NCI-H2227 (cell line): ENCODE results near the gene LRRK1.

Experiments used
- DNase-seq: peaks from one replicate; lab custom pipeline; 2025; ENCODE audit not compliant: unreplicated experiment; lab: John Stamatoyannopoulos, UW

Gene LRRK1

DNA sequence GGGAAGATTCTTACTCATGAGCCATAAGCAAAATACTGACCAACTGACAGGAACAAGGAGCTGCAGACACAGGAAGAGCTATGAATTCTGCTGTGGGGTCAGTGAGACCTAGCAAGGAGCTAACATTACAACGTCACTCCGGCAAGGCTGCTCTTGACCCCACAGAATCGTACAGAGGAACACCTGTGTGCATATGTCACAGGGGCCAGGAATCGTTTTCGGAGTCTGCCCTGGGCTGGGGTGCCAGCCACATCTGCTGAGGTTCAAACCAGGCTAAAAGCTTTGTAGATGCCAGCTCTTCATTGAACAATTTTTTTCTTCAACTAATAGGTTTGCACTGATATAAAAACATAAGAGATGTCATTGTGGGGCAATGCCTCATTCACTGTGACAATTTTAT lies 82.6 kb downstream of the LRRK1 start:
- no peak for DNase-seq

- DNase-seq = no peak
Measured at GRCh38 chr15:101003081-101003480, 83.9 kb downstream of the LRRK1 start.

DNA sequence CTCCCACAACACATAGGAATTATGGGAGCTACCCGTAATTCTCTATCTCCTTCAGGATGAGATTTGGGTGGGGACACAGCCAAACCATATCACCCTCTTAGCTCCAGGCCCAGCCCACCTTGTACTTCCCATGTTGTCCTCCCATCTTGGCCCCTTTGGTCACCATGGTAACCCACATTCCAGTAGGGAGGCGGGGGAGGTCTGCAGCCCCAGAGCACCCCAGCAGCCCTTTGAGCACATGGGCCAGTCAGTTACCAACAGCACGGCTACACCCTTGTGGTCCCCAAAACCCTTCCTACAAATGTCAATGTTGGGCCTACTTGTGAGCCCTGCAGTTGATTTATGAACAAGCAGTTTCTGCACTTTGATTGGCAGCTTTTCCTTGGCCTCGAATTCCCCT lies 84.5 kb downstream of the LRRK1 start:
- DNase-seq = no peak

GRCh38 chr15:101004500-101004899 lies 85.3 kb downstream of the LRRK1 start:
- no peak for DNase-seq

GRCh38 chr15:101004986-101005747 lies 86.0 kb downstream of the LRRK1 start:
- DNase-seq = no peak

DNA sequence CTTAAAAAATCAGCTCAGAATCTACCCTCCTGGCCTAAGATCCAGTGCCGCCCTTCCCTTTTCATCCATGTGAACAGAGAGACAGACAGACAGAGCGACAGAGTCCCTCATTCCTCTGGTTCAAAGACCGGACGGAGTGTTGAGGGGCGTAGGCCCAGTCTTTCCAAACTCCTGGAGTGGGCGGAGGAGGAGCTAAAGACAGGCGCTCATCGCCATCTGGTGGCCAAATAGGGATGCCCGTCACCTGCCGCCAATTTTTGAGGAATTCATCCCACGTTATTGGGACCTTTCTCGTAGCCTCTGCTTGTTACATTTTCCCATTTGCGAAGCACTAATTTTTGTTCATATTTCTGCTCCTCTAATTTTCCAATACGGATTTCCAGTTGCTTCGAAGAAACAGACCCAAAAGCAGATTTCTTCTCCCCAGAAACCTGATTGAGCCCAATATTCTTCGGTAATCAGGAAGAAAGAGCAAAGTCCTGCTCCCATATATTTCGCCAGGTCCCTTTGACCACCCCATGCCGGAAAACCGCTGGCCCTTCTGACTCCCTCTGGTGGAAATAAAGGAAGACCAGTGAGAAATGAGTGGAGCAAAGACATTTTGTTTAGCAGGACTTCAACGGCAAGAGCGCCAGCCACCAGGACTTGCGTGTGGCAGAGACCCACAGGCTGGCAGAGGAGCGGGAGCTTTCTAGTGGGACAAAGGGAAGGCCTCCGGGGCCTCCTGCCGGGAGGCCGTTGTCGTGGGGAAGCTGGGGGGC lies 88.0 kb downstream of the LRRK1 start:
- DNase-seq = peak; percentile 71

DNA sequence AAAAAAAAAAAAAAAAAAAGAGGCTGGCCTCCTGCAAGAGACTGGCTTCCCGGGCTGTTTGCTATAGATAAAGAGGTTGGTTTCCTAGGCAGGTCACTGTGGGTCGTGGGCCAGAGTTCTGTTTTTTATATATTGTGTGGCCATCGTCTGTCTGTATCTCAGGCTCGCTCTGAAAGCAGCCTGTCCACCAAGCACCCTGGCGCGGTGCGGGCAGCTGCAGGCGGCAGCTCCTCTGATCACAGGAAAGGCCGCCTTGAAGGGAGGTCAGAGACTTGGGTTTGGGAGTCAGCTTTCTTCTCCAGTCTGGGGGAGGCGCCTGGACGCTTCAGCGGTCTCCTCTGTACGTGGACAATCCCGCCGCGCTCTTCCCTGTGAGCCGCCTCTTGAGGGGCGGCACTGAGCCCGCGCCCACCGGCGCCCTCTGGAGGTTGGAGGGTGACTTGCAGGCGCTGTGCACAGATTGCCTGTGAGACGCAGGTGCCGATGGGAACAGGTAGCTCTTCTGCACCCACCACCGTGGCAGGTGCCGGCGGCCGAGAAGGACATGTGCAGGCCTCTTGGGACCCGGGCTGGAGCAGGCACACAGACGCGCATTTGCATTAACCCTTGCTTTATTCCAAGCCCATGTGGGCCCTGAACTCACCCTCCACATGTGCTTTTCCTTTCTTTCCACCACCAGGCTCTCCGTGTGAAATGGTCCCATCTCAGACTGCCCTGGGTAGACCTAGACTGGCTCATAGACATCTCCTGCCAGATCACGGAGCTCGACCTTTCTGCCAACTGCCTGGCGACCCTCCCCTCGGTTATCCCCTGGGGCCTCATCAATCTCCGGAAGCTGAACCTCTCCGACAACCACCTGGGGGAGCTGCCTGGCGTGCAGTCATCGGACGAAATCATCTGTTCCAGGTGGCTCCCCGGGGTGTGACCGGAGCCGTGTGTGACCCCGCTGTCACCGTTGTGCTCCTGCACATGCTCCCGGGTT lies 89.3 kb downstream of the LRRK1 start:
- DNase-seq = peak; percentile 86

GRCh38 chr15:101009176-101009575 lies 90.0 kb downstream of the LRRK1 start:
- no peak for DNase-seq

- DNase-seq = no peak
Measured at GRCh38 chr15:101010781-101011180, 91.6 kb downstream of the LRRK1 start.

DNA sequence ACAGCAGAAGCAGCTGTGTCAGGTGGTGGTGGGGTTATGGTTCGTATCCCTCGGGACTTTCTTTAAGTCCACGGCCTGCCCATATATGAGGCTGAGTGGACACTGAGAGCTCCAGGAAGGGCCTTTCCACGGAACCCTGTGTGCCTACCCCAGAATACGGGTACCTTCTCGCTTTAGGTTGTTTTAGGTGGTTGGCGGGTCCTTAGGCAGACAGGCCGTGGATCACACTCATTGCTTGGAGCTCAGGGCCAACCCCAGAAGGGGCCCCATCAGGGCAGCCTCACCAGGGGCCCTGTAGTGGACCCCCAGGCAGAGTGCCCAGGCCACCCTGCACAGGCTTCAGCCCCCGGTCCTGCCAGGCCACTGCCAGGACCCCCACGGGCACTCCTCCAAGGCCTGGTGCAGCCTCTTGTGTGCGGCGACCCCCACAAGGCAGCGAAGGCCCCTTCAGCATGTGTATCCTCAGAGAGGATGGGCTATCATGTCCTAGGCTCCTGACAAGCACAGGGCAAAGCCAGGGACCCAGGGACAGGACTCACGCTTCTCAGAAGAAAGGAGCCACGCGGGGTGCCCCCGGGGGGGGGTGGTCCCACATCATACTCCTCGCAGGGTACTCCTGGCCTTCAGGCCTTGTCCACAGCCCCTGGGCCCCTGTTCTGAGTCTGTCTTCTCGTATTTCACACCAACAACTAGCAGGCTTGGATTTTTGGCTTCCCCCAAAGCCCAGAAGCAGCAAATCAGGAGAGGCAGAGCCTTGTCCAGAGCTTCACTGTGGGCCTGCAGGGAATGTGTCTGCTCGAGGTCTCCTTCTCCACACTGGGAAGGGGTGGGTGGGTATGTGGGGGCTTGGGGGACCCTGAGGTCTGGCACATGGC lies 93.4 kb downstream of the LRRK1 start:
- DNase-seq = no peak

DNA sequence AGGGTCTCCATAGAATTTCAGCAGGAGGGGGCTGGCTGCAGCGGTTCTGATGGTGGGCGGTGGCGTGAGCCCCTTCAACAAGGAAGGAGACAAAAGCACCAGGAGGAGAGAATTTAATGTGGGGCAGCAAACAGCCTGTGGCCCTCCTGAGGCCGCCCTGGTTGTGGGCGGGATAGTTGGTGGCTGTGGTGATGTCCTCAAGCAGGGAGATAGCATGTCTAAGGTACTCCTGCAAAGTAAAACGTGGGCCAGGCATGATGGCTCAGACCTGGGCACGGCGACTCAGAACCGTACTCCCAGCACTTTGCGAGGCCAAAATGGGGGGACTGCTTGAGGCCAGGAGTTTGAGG lies 94.0 kb downstream of the LRRK1 start:
- no peak for DNase-seq

- DNase-seq = peak; percentile 84
Measured at GRCh38 chr15:101013769-101014675, 94.9 kb downstream of the LRRK1 start.

GRCh38 chr15:101014921-101015841 lies 96.0 kb downstream of the LRRK1 start:
- DNase-seq = peak; percentile 69

GRCh38 chr15:101016581-101016980 lies 97.4 kb downstream of the LRRK1 start:
- DNase-seq = no peak

DNA sequence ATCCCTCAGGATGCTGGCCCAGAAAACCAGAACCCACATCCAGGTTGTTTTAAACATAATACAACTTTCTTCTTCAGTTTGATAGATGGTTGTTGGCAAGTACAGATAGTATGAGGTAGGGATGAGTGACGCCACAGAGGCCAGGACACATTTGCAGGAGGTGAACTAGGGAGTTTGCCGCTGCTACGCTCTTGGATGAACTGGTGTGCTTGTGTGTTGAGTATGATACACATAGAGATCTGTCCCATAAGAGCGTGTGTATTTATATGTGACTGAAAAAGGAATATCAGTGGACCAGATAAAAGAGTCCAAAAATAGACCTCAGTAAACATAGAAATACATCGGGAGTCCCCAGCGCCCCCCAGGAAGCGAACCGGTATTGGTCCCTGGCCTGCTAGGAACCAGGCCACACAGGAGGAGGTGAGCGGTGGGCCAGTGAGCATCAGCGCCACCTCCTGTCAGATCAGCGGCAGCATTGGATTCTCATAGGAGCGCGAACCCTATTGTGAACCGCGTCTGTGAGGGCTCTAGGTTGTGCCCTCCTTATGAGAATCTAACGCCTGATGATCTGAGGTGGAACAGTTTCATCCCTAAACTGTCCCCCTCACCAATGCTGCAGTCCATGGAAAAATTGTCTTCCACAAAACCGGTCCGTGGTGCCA lies 98.1 kb downstream of the LRRK1 start:
- no peak for DNase-seq

DNA sequence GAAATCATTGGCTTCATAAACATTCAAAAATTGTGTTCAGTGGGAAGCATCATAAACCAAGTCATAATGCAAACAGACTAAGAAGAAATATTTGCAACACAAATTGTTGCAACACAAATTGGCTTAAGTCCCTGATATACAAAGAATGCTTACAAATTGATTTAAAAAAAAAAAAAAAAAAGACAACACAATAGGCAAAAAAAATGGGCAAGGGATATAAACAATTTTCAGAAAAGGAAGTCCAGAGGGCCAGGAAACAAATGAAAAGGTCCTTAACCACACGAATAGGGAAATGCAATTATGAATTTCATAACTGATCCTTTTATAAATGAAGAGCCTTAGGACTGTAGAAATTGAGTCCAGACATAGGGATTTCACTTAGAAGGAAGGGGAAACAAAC lies 98.9 kb downstream of the LRRK1 start:
- DNase-seq = no peak

DNA sequence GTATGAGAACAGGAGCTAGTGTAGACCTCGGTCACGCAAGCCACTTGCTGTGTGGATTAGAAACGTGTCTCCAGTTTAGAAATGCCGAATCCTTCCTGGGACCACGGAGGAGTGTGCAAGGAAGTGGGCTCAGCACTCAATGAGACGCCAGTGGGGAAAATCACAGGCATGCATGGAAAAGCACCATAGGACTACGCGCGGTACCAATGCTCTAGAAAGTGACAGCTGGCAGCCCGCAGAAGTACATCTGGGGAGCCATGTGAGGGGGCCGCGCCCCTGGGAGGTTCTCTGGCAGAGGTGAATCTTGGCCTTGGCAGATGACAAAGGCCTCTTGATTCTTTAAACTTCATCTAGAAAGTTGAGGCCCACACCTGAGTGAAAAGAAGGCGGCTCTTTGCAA lies 99.3 kb downstream of the LRRK1 start:
- DNase-seq = no peak

DNA sequence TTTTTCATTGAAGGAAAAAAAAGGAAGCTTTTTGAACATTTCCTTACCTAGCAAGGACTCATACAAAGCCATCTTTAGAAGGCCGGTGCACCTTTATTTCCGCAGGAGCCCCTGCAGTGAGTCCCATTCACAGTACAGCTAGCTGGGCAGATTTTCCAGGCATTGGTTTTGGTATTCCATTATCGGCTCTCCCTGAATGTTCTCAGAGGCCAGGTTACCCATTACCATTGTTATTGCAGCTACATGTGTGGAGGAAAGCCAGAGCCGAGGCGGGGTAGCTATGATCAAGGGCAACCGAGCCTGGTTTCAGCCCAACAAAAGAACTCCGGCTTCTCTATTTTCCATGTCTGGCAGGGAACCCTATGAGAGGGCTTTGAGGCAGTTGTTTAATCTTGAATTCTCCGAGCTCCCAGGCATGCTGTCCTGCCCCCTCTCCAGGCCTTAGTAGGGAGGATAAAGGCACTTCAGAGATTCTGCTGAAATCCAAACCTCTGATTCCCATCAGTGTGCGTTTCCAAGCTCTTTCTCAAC lies 100.3 kb downstream of the LRRK1 start:
- no peak for DNase-seq
